BLaER1 (cell line): Measurements from ENCODE around the gene APOL2.

Experiments
- H3K27ac ChIP-seq: shearing (Covaris generic); formaldehyde crosslinking; 2 replicates; pipeline ENCODE4 v1.8.1; 2022
- H3K27me3 ChIP-seq: shearing (Covaris generic); formaldehyde crosslinking; 2 replicates; pipeline ENCODE4 v1.8.1; 2022
- H3K36me3 ChIP-seq: shearing (Covaris generic); formaldehyde crosslinking; 2 replicates; pipeline ENCODE4 v1.8.1; 2022
- H3K4me1 ChIP-seq: shearing (Covaris generic); formaldehyde crosslinking; 2 replicates; pipeline ENCODE4 v1.8.1; 2022
- H3K4me2 ChIP-seq: shearing (Covaris generic); formaldehyde crosslinking; 2 replicates; pipeline ENCODE4 v1.8.1; 2022
- H3K4me3 ChIP-seq: shearing (Covaris generic); formaldehyde crosslinking; 2 replicates; pipeline ENCODE4 v1.8.1; 2022
- H3K9ac ChIP-seq: shearing (Covaris generic); formaldehyde crosslinking; 2 replicates; pipeline ENCODE4 v1.8.1; 2022
- H3K9me3 ChIP-seq: shearing (Covaris generic); formaldehyde crosslinking; 2 replicates; pipeline ENCODE4 v1.8.1; 2022
- H4K20me1 ChIP-seq: shearing (Covaris generic); formaldehyde crosslinking; 2 replicates; pipeline ENCODE4 v1.8.1; 2022
- Cebpa-rat ChIP-seq: shearing (Covaris generic); IDR thresholded peaks from 2 replicates; pipeline ENCODE4 v1.8.1; 2022

The APOL2 gene

DNA sequence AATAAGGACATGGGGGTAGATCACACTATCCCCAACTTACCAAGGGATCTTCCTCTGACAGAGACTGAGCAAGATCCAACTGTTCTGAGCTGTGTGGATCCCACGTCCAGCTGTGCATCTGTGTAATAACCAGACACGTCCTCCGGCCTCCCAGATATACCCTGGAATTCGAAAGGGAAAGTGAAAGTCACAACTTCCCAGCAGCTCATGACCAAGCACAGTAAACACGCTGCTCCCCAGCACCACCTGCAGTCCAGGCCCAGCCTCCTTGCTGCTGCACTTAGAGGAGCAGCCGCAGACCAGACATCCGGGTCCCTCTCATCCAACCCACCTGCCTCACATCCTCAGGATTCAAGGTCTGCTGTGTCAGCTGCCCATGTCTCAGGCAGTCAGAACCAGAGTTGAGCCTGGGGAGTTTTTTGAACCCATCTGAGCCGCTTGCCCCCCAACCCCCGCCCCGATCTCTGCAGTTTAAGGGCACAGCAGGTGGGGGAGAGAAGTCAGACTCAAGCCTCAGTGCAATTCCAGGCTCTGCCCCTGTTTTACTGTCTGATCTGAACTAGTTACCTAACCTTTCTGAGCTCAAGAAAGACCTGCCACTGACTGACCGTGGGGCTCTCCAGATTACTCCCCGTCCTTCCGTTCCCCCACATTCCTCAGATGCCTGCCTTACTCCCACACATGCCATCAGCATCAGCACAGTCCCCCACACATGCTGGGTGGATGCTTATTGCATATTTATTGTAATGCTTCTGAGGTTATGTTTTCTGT, at the start of gene APOL2:
TSS of gene APOL2 (minus strand) at position 127 of the 771 bp plus-strand sequence. CDS start 6,365 bp downstream, outside the sequence.
- H3K27ac ChIP-seq: peak within 1 kb of the TSS; percentile 70
- peak within 1 kb of the TSS; percentile 76 for H3K4me3 ChIP-seq
- no peak for TF ChIP-seq Cebpa-rat

DNA sequence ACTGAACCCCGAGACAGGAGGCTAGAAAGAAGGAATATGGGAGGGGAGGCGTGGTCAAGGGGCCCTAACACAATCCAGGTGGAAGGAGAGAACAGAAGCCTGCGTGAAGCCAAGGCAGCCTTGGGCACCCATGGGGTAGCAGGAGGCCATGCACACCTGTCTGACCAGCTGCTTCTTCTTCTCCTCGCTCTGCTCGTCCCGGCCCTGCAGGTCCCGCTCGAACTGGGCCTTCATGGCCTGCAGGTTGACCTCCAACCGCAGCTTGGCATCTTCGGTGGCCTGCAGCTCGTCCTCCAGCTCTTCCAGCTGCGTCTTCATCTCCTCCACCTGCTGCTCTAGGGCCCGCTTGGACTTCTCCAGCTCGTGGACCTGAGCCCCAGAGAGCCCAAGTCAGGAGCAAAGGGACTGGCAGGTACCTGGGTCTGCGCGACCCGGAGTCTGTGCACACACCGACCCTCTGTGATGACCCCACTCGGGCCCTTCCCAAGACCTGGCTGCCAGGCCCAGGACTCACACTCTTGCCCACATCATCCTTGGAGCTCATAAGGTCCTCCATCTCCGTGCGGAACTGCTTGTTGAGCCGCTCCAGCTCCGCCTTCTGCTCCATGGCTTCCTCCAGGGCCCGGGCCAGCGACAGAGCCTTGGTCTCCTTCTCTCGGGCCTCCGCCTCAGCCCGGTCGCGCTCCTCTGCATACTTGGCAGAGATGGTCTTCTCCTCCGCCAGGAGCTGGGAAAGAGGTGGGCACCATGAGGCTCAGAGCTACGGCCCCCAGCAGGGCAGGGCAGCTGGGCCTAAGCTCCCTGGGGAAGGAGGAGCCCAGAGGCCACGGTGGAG, 49.5 kb upstream of the APOL2 start:
- no peaks in the 10 kb centered on the region; the same call in 1 of the 2 replicates for H3K27me3 ChIP-seq
- peaks cover 95% of the 10 kb centered on the region for H3K36me3 ChIP-seq
- 0 out of 2 replicates have a peak overlapping the region, but pooled peaks have one; percentile 1 for H3K9ac ChIP-seq
- H3K4me1 ChIP-seq: peaks cover 41% of the 10 kb centered on the region
- peak overlapping the region; percentile 53 for H3K27ac ChIP-seq
- H3K4me3 ChIP-seq: 0 out of 2 replicates have a peak overlapping the region, but pooled peaks have one; percentile 11
- TF ChIP-seq Cebpa-rat: no peak
- H3K9me3 ChIP-seq: peaks cover 25% of the 10 kb centered on the region
- H3K4me2 ChIP-seq: peak overlapping the region; percentile 68
- peaks cover 79% of the 10 kb centered on the region for H4K20me1 ChIP-seq

More for the DNA sequence above, at the start of gene APOL2:
- Histone ChIP-seq H3K36me3 (peaks cover 23% of the 10 kb centered on the region), H3K9ac (peak within 1 kb of the TSS; percentile 82), H4K20me1 (no peaks in the 10 kb centered on the region), H3K27me3 (no peaks in the 10 kb centered on the region), H3K4me1 (peaks cover 32% of the 10 kb centered on the region), H3K9me3 (peaks cover 17% of the 10 kb centered on the region), H3K4me2 (peak within 1 kb of the TSS; percentile 99)

GRCh38 chr22:36287881-36288515, 48.7 kb upstream of the APOL2 start:
- Histone ChIP-seq H3K27me3 (no peaks in the 10 kb centered on the region; the same call in 1 of the 2 replicates), H3K9ac (0 out of 2 replicates have a peak overlapping the region, but pooled peaks have one; percentile 29), H3K4me3 (0 out of 2 replicates have a peak overlapping the region, but pooled peaks have one; percentile 11), H3K4me1 (peaks cover 41% of the 10 kb centered on the region), H3K36me3 (peaks cover 95% of the 10 kb centered on the region), H3K27ac (peak overlapping the region; percentile 53; the same call in 1 of the 2 replicates), H3K9me3 (peaks cover 17% of the 10 kb centered on the region), H3K4me2 (peak overlapping the region; percentile 68), H4K20me1 (peaks cover 77% of the 10 kb centered on the region)
- no peak for TF ChIP-seq Cebpa-rat

DNA sequence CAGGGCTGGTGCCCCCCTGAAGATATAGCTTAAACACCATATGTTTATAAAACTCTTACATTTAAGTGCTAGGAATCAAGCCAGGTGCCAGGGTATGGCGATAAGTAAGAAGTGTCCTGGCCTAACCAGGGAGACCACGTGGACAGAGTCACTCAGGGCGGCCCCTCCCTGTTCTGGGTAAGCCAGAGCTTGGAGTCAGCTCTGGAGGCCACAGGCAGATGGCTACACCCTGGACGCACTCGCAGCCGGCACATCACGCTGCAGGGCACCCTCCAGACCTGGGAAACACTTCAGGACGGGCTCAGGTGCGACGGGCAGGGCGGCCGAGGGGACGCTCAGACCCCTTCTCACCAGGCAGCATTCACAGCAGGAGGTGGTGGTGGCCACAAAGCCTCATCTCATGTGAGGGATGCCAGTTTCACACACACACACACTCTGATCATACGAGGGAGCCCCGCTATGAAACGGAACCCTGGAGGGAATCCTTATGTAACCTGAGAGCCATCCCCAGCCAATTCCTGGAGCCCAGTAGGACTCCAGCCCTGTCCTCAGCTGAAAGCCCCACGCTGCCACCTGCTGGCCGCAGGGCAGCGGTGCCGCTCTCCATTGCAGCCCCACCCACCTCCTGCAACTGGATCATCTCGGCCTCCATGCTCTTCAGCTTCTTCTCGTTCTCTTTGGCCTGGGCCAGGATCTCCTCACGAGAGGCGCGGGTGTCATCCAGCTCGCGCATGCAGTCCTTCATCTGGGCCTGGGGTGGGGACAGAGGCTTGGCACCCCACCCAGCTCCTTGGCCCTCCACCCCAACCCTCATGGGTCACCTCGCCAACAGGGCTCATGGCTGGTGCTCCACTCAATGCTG, 47.0 kb upstream of the APOL2 start:
- Histone ChIP-seq H4K20me1 (peaks cover 79% of the 10 kb centered on the region), H3K9me3 (no peaks in the 10 kb centered on the region; the same call in 1 of the 2 replicates), H3K4me3 (no peak overlapping the region), H3K27me3 (no peaks in the 10 kb centered on the region), H3K27ac (peak overlapping the region; percentile 30; the same call in 1 of the 2 replicates), H3K36me3 (peaks cover 95% of the 10 kb centered on the region), H3K4me2 (peak overlapping the region; percentile 68), H3K9ac (no peak overlapping the region), H3K4me1 (peaks cover 41% of the 10 kb centered on the region)
- TF ChIP-seq Cebpa-rat: no peak

GRCh38 chr22:36285545-36285944, 46.2 kb upstream of the APOL2 start:
- Histone ChIP-seq H3K4me3 (no peak overlapping the region), H3K9me3 (no peaks in the 10 kb centered on the region; the same call in 1 of the 2 replicates), H3K9ac (no peak overlapping the region), H3K4me2 (no peak overlapping the region), H3K4me1 (peaks cover 41% of the 10 kb centered on the region), H3K27ac (0 out of 2 replicates have a peak overlapping the region, but pooled peaks have one; percentile 30), H3K27me3 (no peaks in the 10 kb centered on the region), H4K20me1 (peaks cover 86% of the 10 kb centered on the region), H3K36me3 (peaks cover 99% of the 10 kb centered on the region)
- no peak for TF ChIP-seq Cebpa-rat

DNA sequence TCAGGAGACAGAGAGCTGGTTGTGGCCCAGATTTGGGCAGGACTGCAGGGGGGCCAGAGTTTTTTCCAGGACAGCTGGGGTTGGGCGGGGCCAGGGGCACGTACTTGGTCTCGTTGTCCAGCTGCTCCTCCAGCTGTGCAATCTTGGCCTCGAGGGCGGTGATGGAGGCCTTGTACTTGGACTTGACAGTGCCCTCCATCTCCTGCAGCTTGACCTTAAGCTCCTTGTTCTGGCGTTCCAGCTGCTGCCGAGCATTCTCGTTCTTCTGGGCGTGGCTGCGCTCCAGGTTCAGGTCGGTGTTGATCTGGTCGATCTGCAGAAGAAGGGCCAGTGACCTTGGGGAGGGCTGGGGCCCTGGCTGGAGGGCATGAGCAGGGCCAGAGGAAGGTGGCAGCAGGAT, 45.7 kb upstream of the APOL2 start:
- Histone ChIP-seq H3K9ac (no peak overlapping the region), H4K20me1 (peaks cover 91% of the 10 kb centered on the region), H3K4me3 (no peak overlapping the region), H3K4me1 (peaks cover 44% of the 10 kb centered on the region), H3K9me3 (no peaks in the 10 kb centered on the region), H3K4me2 (no peak overlapping the region), H3K27ac (no peak overlapping the region), H3K27me3 (no peaks in the 10 kb centered on the region), H3K36me3 (peaks cover 100% of the 10 kb centered on the region)
- no peak for TF ChIP-seq Cebpa-rat

- Histone ChIP-seq H4K20me1 (peaks cover 92% of the 10 kb centered on the region), H3K36me3 (peaks cover 100% of the 10 kb centered on the region), H3K9ac (no peak overlapping the region), H3K4me1 (peaks cover 45% of the 10 kb centered on the region), H3K27ac (no peak overlapping the region), H3K9me3 (no peaks in the 10 kb centered on the region), H3K4me3 (no peak overlapping the region), H3K27me3 (no peaks in the 10 kb centered on the region), H3K4me2 (no peak overlapping the region)
- TF ChIP-seq Cebpa-rat: no peak
Measured at GRCh38 chr22:36284171-36284571, 44.8 kb upstream of the APOL2 start.

DNA sequence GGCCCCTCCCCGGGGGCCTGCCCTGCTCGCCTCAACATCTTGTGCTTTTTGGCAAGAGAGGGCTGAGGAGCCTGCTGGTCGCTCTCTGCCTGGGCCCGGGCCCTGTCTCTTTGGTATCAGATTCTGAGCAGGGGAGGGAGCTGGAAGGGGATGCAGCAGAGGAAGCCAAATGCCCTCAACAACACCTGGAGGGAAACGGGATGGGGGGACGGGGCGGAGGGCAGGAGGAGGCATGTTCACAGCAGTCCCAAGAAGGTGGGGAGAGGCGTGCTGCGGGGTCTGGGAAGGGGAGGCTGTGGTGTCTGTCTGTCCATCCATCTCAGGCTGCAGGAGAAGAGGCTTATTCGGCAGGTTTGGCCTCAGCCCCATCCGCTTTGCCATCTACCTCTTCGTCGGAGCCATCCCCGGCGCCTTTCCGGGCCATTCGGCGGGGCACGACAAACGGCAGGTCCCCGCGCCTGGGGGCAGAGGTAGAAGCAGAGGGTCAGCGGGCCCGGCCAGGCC, 43.1 kb upstream of the APOL2 start:
- no peak for TF ChIP-seq Cebpa-rat
- H3K36me3 ChIP-seq: peaks cover 84% of the 10 kb centered on the region
- H3K27ac ChIP-seq: no peak overlapping the region
- H4K20me1 ChIP-seq: peaks cover 89% of the 10 kb centered on the region
- no peak overlapping the region for H3K4me3 ChIP-seq
- H3K4me2 ChIP-seq: no peak overlapping the region
- peaks cover 45% of the 10 kb centered on the region for H3K4me1 ChIP-seq
- H3K27me3 ChIP-seq: no peaks in the 10 kb centered on the region
- H3K9me3 ChIP-seq: no peaks in the 10 kb centered on the region
- no peak overlapping the region for H3K9ac ChIP-seq
